GM12878 (cell line): Measurements from ENCODE around the gene PITPNM3. TPM values are rescaled to one million over a fixed set of nuclear protein-coding genes. Genes with fewer than 3 reads are reported as not detected.

Experiments used
- ATAC-seq: fragments of 200-7000 bp; cut with Tn5 transposase; 3 replicates; pipeline ENCODE4 v1.9.1; 2020; ENCODE audit warnings: mild to moderate bottlenecking, moderate library complexity
- BruUV-seq: library from RNA; stranded (reverse); fragments of 400-500 nt; replicated peaks from 2 replicates; lab custom pipeline; 2021; lab: Mats Ljungman, UMichigan
- CTCF ChIA-PET: fragments of 300-600 bp; sonication (Branson Sonifier 250); formaldehyde crosslinking; extraction: SDS; loops from one replicate; lab custom pipeline; 2021; ENCODE audit warnings: inconsistent platforms; lab: Yijun Ruan, JAX
- POLR2A ChIA-PET: fragments of 350-600 bp; formaldehyde crosslinking; extraction: SDS; loops from one replicate; lab custom pipeline; 2021; ENCODE audit warnings: inconsistent platforms; lab: Charles Lee
- RAD21 ChIA-PET: fragments of 300-600 bp; sonication (Branson Sonifier 250); formaldehyde crosslinking; loops from one replicate; lab custom pipeline; 2023; ENCODE audit warnings: antibody characterized with exemption; ENCODE audit not compliant: unreplicated experiment; lab: Charles Lee
- SMC1A ChIA-PET: fragments of 300-600 bp; sonication (Branson Sonifier 250); formaldehyde crosslinking; loops from one replicate; lab custom pipeline; 2023; ENCODE audit not compliant: unreplicated experiment, uncharacterized antibody; lab: Charles Lee
- DNase-seq: peaks from one replicate; pipeline ENCODE4 v3.0.0-alpha.2; 2011; ENCODE audit warnings: low read depth, low spot score
- FAIRE-seq: peaks from 3 replicates; lab custom pipeline; 2011; peaks lifted over from hg19 to GRCh38; lab: Jason Lieb, UNC
- H2AFZ ChIP-seq: 2 replicates; pipeline ENCODE4 v1.6.0; 2011; ENCODE audit warnings: low read depth, low read length, control low read depth; ENCODE audit not compliant: control insufficient read depth
- H3K27ac ChIP-seq: 2 replicates; pipeline ENCODE4 v1.5.1; 2011; ENCODE audit warnings: control low read depth; ENCODE audit not compliant: control insufficient read depth, insufficient read depth
- H3K27me3 ChIP-seq, 2 experiments: replicated peaks in 1 of 2; 2 replicates each; pipeline versions ENCODE4 v1.6.0 to v1.6.1; 2011; ENCODE audit warnings: low read length in 1 of 2; ENCODE audit not compliant: control insufficient read depth in 2 of 2, insufficient read depth in 2 of 2
- H3K36me3 ChIP-seq, 2 experiments: 2 replicates each; pipeline ENCODE4 v1.5.1; 2011; ENCODE audit warnings: low read length in 1 of 2; ENCODE audit not compliant: control insufficient read depth in 2 of 2, insufficient read depth in 2 of 2
- H3K4me1 ChIP-seq: 2 replicates; pipeline ENCODE4 v1.6.1; 2011; ENCODE audit warnings: mild to moderate bottlenecking, low read length, moderate library complexity, mixed read lengths; ENCODE audit not compliant: control insufficient read depth, insufficient read depth
- H3K4me2 ChIP-seq: 2 replicates; pipeline ENCODE4 v1.6.0; 2011; ENCODE audit warnings: control low read depth; ENCODE audit not compliant: control insufficient read depth, insufficient read depth
- H3K4me3 ChIP-seq: fragments of 200-600 bp; sonication (generic); 2 replicates; pipeline ENCODE4 v1.5.1; 2016
- H3K79me2 ChIP-seq: 2 replicates; pipeline ENCODE4 v1.6.0; 2011; ENCODE audit warnings: low read length; ENCODE audit not compliant: control insufficient read depth, insufficient read depth
- H3K9ac ChIP-seq: 2 replicates; pipeline ENCODE4 v1.8.0; 2011; ENCODE audit warnings: low read length, control low read depth, mixed read lengths; ENCODE audit not compliant: control insufficient read depth, insufficient read depth
- H3K9me3 ChIP-seq: replicated peaks from 3 replicates; pipeline ENCODE4 v1.5.1; 2011; ENCODE audit warnings: mild to moderate bottlenecking, low read length; ENCODE audit not compliant: control insufficient read depth, insufficient read depth
- H4K20me1 ChIP-seq: 2 replicates; pipeline ENCODE4 v1.6.0; 2011; ENCODE audit not compliant: control insufficient read depth, insufficient read depth
- CEBPZ ChIP-seq: fragments of 150-350 bp; IDR thresholded peaks from 2 replicates; pipeline ENCODE4 v1.6.1; 2016; ENCODE audit warnings: low read depth, low read length
- E4F1 ChIP-seq: fragments of 450-650 bp; IDR thresholded peaks from 2 replicates; pipeline ENCODE4 v1.6.1; 2018; ENCODE audit warnings: borderline replicate concordance, mild to moderate bottlenecking; ENCODE audit not compliant: partially characterized antibody
- GABPA ChIP-seq: IDR thresholded peaks from 2 replicates; pipeline ENCODE4 v1.6.1; 2014; ENCODE audit warnings: antibody characterized with exemption, low read depth, mild to moderate bottlenecking, inconsistent platforms
- HDAC6 ChIP-seq: fragments of 200-600 bp; sonication (generic); IDR thresholded peaks from one replicate; pipeline ENCODE4 v1.8.0; 2017; ENCODE audit warnings: antibody characterized with exemption; ENCODE audit not compliant: unreplicated experiment
- KAT2A ChIP-seq: conservative IDR thresholded peaks from 2 replicates; pipeline ENCODE4 v1.6.1; 2011; ENCODE audit warnings: low read depth, low read length; ENCODE audit not compliant: control insufficient read depth
- SMC3 ChIP-seq: IDR thresholded peaks from 2 replicates; pipeline ENCODE4 v1.6.1; 2011; ENCODE audit warnings: low read length, improper control_type of control experiment, borderline replicate concordance
- ZNF207 ChIP-seq: fragments of 450-650 bp; IDR thresholded peaks from 2 replicates; pipeline ENCODE4 v1.6.1; 2014; ENCODE audit warnings: antibody characterized with exemption, mild to moderate bottlenecking, borderline replicate concordance
- WGBS: methylation state at CpG from one replicate; pipeline ENCODE4 v1.1.6; 2016; ENCODE audit warnings: low lambda C conversion rate; ENCODE audit not compliant: insufficient replicate concordance, insufficient coverage; ENCODE audit errors: missing lambda C conversion rate; 5-methylcytosine and 5-hydroxymethylcytosine counted together
- in situ Hi-C: fragments of 300-500 bp; cut with MboI; formaldehyde crosslinking; loops from 9 replicates; pipeline ENCODE4 v1.14.3; 2018; ENCODE audit warnings: mixed read lengths
- intact Hi-C: fragments of 100-400 bp; cut with micrococcal nuclease; formaldehyde crosslinking; loops from one replicate; pipeline ENCODE4 v1.14.2; 2022; ENCODE audit not compliant: unreplicated experiment
- polyA plus RNA-seq, 11 experiments: library from polyadenylated mRNA; depleted of rRNA in 4 of 11; unstranded in 6 of 11; stranded (reverse) in 5 of 11; fragments of >200 nt; fragmentation: Nextera tagmentation in 4 of 11; fragmentation: Illumina TruSeq in 1 of 11; extraction: Ambion mirVana in 4 of 11; extraction: Trizol in 1 of 11; gene quantifications; 1 replicate in 1 of 11; 2 replicates in 10 of 11; pipeline versions ENCODE4 v1.2.1 to v1.2.3, GENCODE V29; 2011 to 2016; ENCODE audit warnings: inconsistent platforms in 2 of 11, missing spikeins in 2 of 11, low read depth in 1 of 11
- total RNA-seq, 4 experiments: library from RNA; depleted of rRNA in 3 of 4; stranded (reverse); fragments of >200 nt in 3 of 4; fragmentation: Illumina TruSeq in 1 of 4; extraction: Trizol in 1 of 4; gene quantifications; 2 replicates each; pipeline versions ENCODE4 v1.2.1 to v1.2.3, GENCODE V29; 2013 to 2021

PITPNM3 gene
- total and polyA plus RNA-seq, 10 of the 15 experiments (the other 5 are each of a cell fraction or from before 2014, with no cell fraction given) = 0.02 to 0.49 (median 0.19) TPM; not detected in 1

- ChIA-PET SMC1A (no interaction called here), RAD21 (no interaction called here), CTCF (no interaction called here), POLR2A (no interaction called here)
- ATAC-seq = no peak
- H2AFZ ChIP-seq = no peak overlapping the region
- H3K79me2 ChIP-seq = no peaks in the 10 kb centered on the region
- no peaks in the 10 kb centered on the region for H3K9me3 ChIP-seq
- no peaks in the 10 kb centered on the region for H3K4me1 ChIP-seq
- H3K36me3 ChIP-seq = no peaks in the 10 kb centered on the region
- in situ Hi-C loops (no loop called here), intact Hi-C loops (no loop called here)
- DNase-seq = no peak
- H4K20me1 ChIP-seq = no peaks in the 10 kb centered on the region
- no peak overlapping the region for H3K9ac ChIP-seq
- no TSS peak for BruUV-seq
- no peak overlapping the region for H3K4me2 ChIP-seq
- WGBS = 47% methylated on average over 5 of the region's 5 CpGs
- no peak overlapping the region for H3K27ac ChIP-seq
- H3K4me3 ChIP-seq = no peak overlapping the region
- no peak for TF ChIP-seq SMC3
- no peak for TF ChIP-seq KAT2A
- no peak for TF ChIP-seq GABPA
- no peak for TF ChIP-seq HDAC6
- FAIRE-seq = no peak
- H3K27me3 ChIP-seq = peaks cover 10 to 17% of the 10 kb centered on the region in 2 experiments; a peak in 3 of 4 replicates
Measured at GRCh38 chr17:6559753-6560215, 3.4 kb upstream of the PITPNM3 start.

- H3K9ac ChIP-seq = no peak overlapping the region
- no peaks in the 10 kb centered on the region for H3K9me3 ChIP-seq
- no peaks in the 10 kb centered on the region for H3K4me1 ChIP-seq
- RAD21 ChIA-PET = no interaction called here
- no peak overlapping the region for H3K27ac ChIP-seq
- CTCF ChIA-PET = no interaction called here
- H4K20me1 ChIP-seq = no peaks in the 10 kb centered on the region
- H3K4me3 ChIP-seq = no peak overlapping the region
- H3K79me2 ChIP-seq = no peaks in the 10 kb centered on the region
- ATAC-seq = no peak
- 40% methylated on average over 11 of the region's 11 CpGs for WGBS
- intact Hi-C loops (no loop called here), in situ Hi-C loops (no loop called here)
- no peaks in the 10 kb centered on the region for H3K36me3 ChIP-seq
- BruUV-seq = no TSS peak
- no peak for DNase-seq
- peaks cover 11 to 21% of the 10 kb centered on the region in 2 experiments; a peak in 3 of 4 replicates for H3K27me3 ChIP-seq
- POLR2A ChIA-PET = no interaction called here
- SMC1A ChIA-PET = no interaction called here
- H2AFZ ChIP-seq = no peak overlapping the region
- H3K4me2 ChIP-seq = no peak overlapping the region
- FAIRE-seq = no peak
- TF ChIP-seq CEBPZ (no peak), ZNF207 (no peak), E4F1 (no peak)
Measured at GRCh38 chr17:6558932-6559752, 2.8 kb upstream of the PITPNM3 start.
